Neuronal stem cell (in vitro differentiated cells): Measurements from ENCODE around the gene TXNL4A.
A peak's percentile ranks its signal among the peaks of the same experiment; 100 is the strongest.

Source experiments
- DNase-seq: peaks from one replicate; pipeline ENCODE4 v3.0.0-alpha.2; 2013; ENCODE audit warnings: low spot score
- H2AFZ ChIP-seq: one replicate; pipeline ENCODE4 v1.6.1; 2013; ENCODE audit warnings: mild to moderate bottlenecking, low read length, inconsistent platforms
- H2AK5ac ChIP-seq: 2 replicates; pipeline ENCODE4 v1.6.1; 2013; ENCODE audit warnings: low read depth, mild to moderate bottlenecking, inconsistent platforms, low read length, moderate library complexity, mixed read lengths
- H2BK120ac ChIP-seq: 2 replicates; pipeline ENCODE4 v1.6.1; 2013; ENCODE audit warnings: low read depth, mild to moderate bottlenecking, inconsistent platforms, low read length, moderate library complexity, mixed read lengths
- H2BK12ac ChIP-seq: one replicate; pipeline ENCODE4 v1.6.1; 2013; ENCODE audit warnings: low read length, inconsistent platforms
- H2BK15ac ChIP-seq: 2 replicates; pipeline ENCODE4 v1.6.1; 2013; ENCODE audit warnings: mild to moderate bottlenecking, low read length, inconsistent platforms, mixed read lengths
- H2BK5ac ChIP-seq: one replicate; pipeline ENCODE4 v1.6.1; 2013; ENCODE audit warnings: inconsistent platforms, mild to moderate bottlenecking, low read length, moderate library complexity
- H3K14ac ChIP-seq: one replicate; pipeline ENCODE4 v1.6.1; 2013; ENCODE audit warnings: low read length, inconsistent platforms
- H3K18ac ChIP-seq: 2 replicates; pipeline ENCODE4 v1.6.1; 2013; ENCODE audit warnings: low read length, inconsistent platforms
- H3K23ac ChIP-seq: 2 replicates; pipeline ENCODE4 v1.6.1; 2013; ENCODE audit warnings: low read depth, mild to moderate bottlenecking, mixed read lengths, low read length, inconsistent platforms; ENCODE audit not compliant: poor library complexity
- H3K27ac ChIP-seq: replicated peaks from 3 replicates; pipeline ENCODE4 v1.5.1; 2013; ENCODE audit warnings: low read length, inconsistent platforms
- H3K27me3 ChIP-seq, 3 experiments: 2 replicates each; pipeline ENCODE4 v1.6.1; 2013; ENCODE audit warnings: low read length in 3 of 3, mild to moderate bottlenecking in 2 of 3, inconsistent platforms in 1 of 3, low read depth in 1 of 3, mixed read lengths in 1 of 3, moderate library complexity in 1 of 3; ENCODE audit not compliant: control insufficient read depth in 3 of 3, insufficient read depth in 3 of 3
- H3K36me3 ChIP-seq, 2 donors: replicated peaks in 1 of 2; 2 replicates each; pipeline ENCODE4 v1.6.1; 2013; ENCODE audit warnings: low read length in 2 of 2; ENCODE audit not compliant: control insufficient read depth in 2 of 2, insufficient read depth in 2 of 2
- H3K4ac ChIP-seq: 2 replicates; pipeline ENCODE4 v1.6.1; 2013; ENCODE audit warnings: inconsistent platforms, mild to moderate bottlenecking, low read length, moderate library complexity
- H3K4me1 ChIP-seq, 2 donors: 1 replicate in 1 of 2; 2 replicates in 1 of 2; pipeline ENCODE4 v1.6.1; 2013; ENCODE audit warnings: low read length in 2 of 2, low read depth in 1 of 2; ENCODE audit not compliant: control insufficient read depth in 2 of 2, insufficient read depth in 1 of 2
- H3K4me2 ChIP-seq: one replicate; pipeline ENCODE4 v1.6.1; 2013; ENCODE audit warnings: mild to moderate bottlenecking, low read length, inconsistent platforms; ENCODE audit not compliant: insufficient read depth, poor library complexity, severe bottlenecking
- H3K4me3 ChIP-seq, 2 donors: 2 replicates each; pipeline ENCODE4 v1.5.1; 2013; ENCODE audit warnings: low read length in 2 of 2, mild to moderate bottlenecking in 2 of 2, inconsistent platforms in 1 of 2, moderate library complexity in 1 of 2
- H3K79me1 ChIP-seq: one replicate; pipeline ENCODE4 v1.6.1; 2013; ENCODE audit warnings: low read depth, mild to moderate bottlenecking, inconsistent platforms, low read length, moderate library complexity
- H3K9ac ChIP-seq: one replicate; pipeline ENCODE4 v1.6.1; 2013; ENCODE audit warnings: mild to moderate bottlenecking, low read depth, low read length, inconsistent platforms; ENCODE audit not compliant: poor library complexity
- H3K9me3 ChIP-seq, 2 donors: replicated peaks in 1 of 2; 2 replicates each; pipeline versions ENCODE3 to v1.6.1; 2013; ENCODE audit warnings: low read length in 2 of 2, mild to moderate bottlenecking in 2 of 2, inconsistent platforms in 1 of 2, low read depth in 1 of 2, mixed read lengths in 1 of 2, moderate library complexity in 1 of 2; ENCODE audit not compliant: control insufficient read depth in 2 of 2, insufficient read depth in 1 of 2
- H4K8ac ChIP-seq: one replicate; pipeline ENCODE4 v1.6.1; 2013; ENCODE audit warnings: low read depth, mild to moderate bottlenecking, inconsistent platforms, low read length, moderate library complexity
- H4K91ac ChIP-seq: one replicate; pipeline ENCODE4 v1.6.1; 2013; ENCODE audit warnings: low read length, low read depth, mild to moderate bottlenecking, inconsistent platforms; ENCODE audit not compliant: poor library complexity
- WGBS, 2 donors: extraction: QIAGEN DNeasy Blood & Tissue Kit; methylation state at CpG; one replicate each; pipeline ENCODE4 v1.1.7; 2013; ENCODE audit warnings: missing lambda C conversion rate in 2 of 2, mixed read lengths in 1 of 2; ENCODE audit not compliant: insufficient read length in 2 of 2, insufficient replicate concordance in 1 of 2; ENCODE audit errors: extremely low coverage in 2 of 2; 5-methylcytosine and 5-hydroxymethylcytosine counted together

TXNL4A gene

GRCh38 chr18:79941473-79942119, 46.8 kb downstream of the TXNL4A start:
- no peak overlapping the region for H3K18ac ChIP-seq
- H2AFZ ChIP-seq = no peak overlapping the region
- H3K9me3 ChIP-seq = peaks cover 0 to 11% of the 10 kb centered on the region in 2 donors
- H3K36me3 ChIP-seq = peaks cover 8 to 58% of the 10 kb centered on the region in 2 donors
- no peak overlapping the region for H3K27ac ChIP-seq
- H3K23ac ChIP-seq = peak overlapping the region; percentile 77
- no peak overlapping the region for H2BK12ac ChIP-seq
- no peak for DNase-seq
- WGBS, 2 donors = no CpG with 5 or more reads among the region's 16 CpGs
- no peaks in the 10 kb centered on the region for H3K27me3 ChIP-seq
- peaks cover 9% of the 10 kb centered on the region for H3K79me1 ChIP-seq
- H2BK120ac ChIP-seq = no peak overlapping the region
- H2BK15ac ChIP-seq = no peak overlapping the region
- H2BK5ac ChIP-seq = no peak overlapping the region
- no peak overlapping the region for H3K4me2 ChIP-seq
- peak overlapping the region; percentile 3 for H3K14ac ChIP-seq
- H2AK5ac ChIP-seq = no peak overlapping the region
- H3K4me1 ChIP-seq = peaks cover 0 to 5% of the 10 kb centered on the region in 2 donors
- no peak overlapping the region for H4K91ac ChIP-seq
- H3K4ac ChIP-seq = no peak overlapping the region
- no peak overlapping the region for H4K8ac ChIP-seq
- H3K9ac ChIP-seq = no peak overlapping the region
- no peak overlapping the region for H3K4me3 ChIP-seq

- H3K9ac ChIP-seq = no peak overlapping the region
- peaks cover 0 to 5% of the 10 kb centered on the region in 2 donors for H3K4me1 ChIP-seq
- no peak overlapping the region for H2BK5ac ChIP-seq
- H3K4me2 ChIP-seq = no peak overlapping the region
- no peak overlapping the region for H3K14ac ChIP-seq
- WGBS, 2 donors = no CpG with 5 or more reads among the region's 17 CpGs
- H3K27ac ChIP-seq = no peak overlapping the region
- H2BK120ac ChIP-seq = no peak overlapping the region
- peaks cover 11% of the 10 kb centered on the region for H3K79me1 ChIP-seq
- H3K4ac ChIP-seq = no peak overlapping the region
- DNase-seq = no peak
- no peak overlapping the region for H3K4me3 ChIP-seq
- no peak overlapping the region for H3K23ac ChIP-seq
- H2AFZ ChIP-seq = no peak overlapping the region
- H4K8ac ChIP-seq = no peak overlapping the region
- no peak overlapping the region for H4K91ac ChIP-seq
- no peak overlapping the region for H3K18ac ChIP-seq
- H2BK15ac ChIP-seq = no peak overlapping the region
- H2BK12ac ChIP-seq = no peak overlapping the region
- H3K9me3 ChIP-seq = peaks cover 1 to 12% of the 10 kb centered on the region in 2 donors
- H3K36me3 ChIP-seq = peaks cover 8 to 61% of the 10 kb centered on the region in 2 donors
- H3K27me3 ChIP-seq = no peaks in the 10 kb centered on the region
- no peak overlapping the region for H2AK5ac ChIP-seq
Measured at GRCh38 chr18:79940814-79941472, 47.4 kb downstream of the TXNL4A start.

- no peak overlapping the region for H2BK5ac ChIP-seq
- peaks cover 9 to 68% of the 10 kb centered on the region in 2 donors for H3K36me3 ChIP-seq
- no peaks in the 10 kb centered on the region for H3K27me3 ChIP-seq
- no peak overlapping the region for H2AFZ ChIP-seq
- no peak overlapping the region for H3K14ac ChIP-seq
- H2BK120ac ChIP-seq = no peak overlapping the region
- no peak overlapping the region for H3K27ac ChIP-seq
- H3K4me2 ChIP-seq = no peak overlapping the region
- no CpG with 5 or more reads among the region's 18 CpGs for WGBS, 2 donors
- no peak overlapping the region for H3K9ac ChIP-seq
- H4K8ac ChIP-seq = no peak overlapping the region
- no peak overlapping the region for H3K4me3 ChIP-seq
- no peak overlapping the region for H2BK15ac ChIP-seq
- no peak overlapping the region for H3K23ac ChIP-seq
- H2BK12ac ChIP-seq = no peak overlapping the region
- no peak for DNase-seq
- H3K18ac ChIP-seq = no peak overlapping the region
- no peak overlapping the region for H4K91ac ChIP-seq
- H3K4me1 ChIP-seq = peaks cover 0 to 3% of the 10 kb centered on the region in 2 donors
- H3K79me1 ChIP-seq = peaks cover 12% of the 10 kb centered on the region
- H2AK5ac ChIP-seq = no peak overlapping the region
- H3K4ac ChIP-seq = no peak overlapping the region
- H3K9me3 ChIP-seq = peaks cover 3 to 16% of the 10 kb centered on the region in 2 donors
Measured at GRCh38 chr18:79940126-79940813, 48.1 kb downstream of the TXNL4A start.

- DNase-seq = no peak
- H2BK15ac ChIP-seq = no peak overlapping the region
- H3K14ac ChIP-seq = no peak overlapping the region
- no CpG with 5 or more reads among the region's 5 CpGs for WGBS, 2 donors
- H4K91ac ChIP-seq = no peak overlapping the region
- H3K4me1 ChIP-seq = no peaks in the 10 kb centered on the region
- H3K9ac ChIP-seq = no peak overlapping the region
- H3K27me3 ChIP-seq = no peaks in the 10 kb centered on the region
- H4K8ac ChIP-seq = no peak overlapping the region
- no peak overlapping the region for H3K4me3 ChIP-seq
- H2AK5ac ChIP-seq = no peak overlapping the region
- H3K79me1 ChIP-seq = peaks cover 13% of the 10 kb centered on the region
- no peak overlapping the region for H3K27ac ChIP-seq
- no peak overlapping the region for H2BK12ac ChIP-seq
- no peak overlapping the region for H3K18ac ChIP-seq
- no peak overlapping the region for H2BK5ac ChIP-seq
- H3K23ac ChIP-seq = no peak overlapping the region
- peaks cover 12 to 71% of the 10 kb centered on the region in 2 donors for H3K36me3 ChIP-seq
- H3K9me3 ChIP-seq = peaks cover 9 to 16% of the 10 kb centered on the region in 2 donors
- H3K4me2 ChIP-seq = no peak overlapping the region
- H2AFZ ChIP-seq = no peak overlapping the region
- no peak overlapping the region for H2BK120ac ChIP-seq
- H3K4ac ChIP-seq = no peak overlapping the region
Measured at GRCh38 chr18:79939096-79939495, 49.3 kb downstream of the TXNL4A start.
